ENCODE results near the gene PCID2.

The PCID2 gene

DNA sequence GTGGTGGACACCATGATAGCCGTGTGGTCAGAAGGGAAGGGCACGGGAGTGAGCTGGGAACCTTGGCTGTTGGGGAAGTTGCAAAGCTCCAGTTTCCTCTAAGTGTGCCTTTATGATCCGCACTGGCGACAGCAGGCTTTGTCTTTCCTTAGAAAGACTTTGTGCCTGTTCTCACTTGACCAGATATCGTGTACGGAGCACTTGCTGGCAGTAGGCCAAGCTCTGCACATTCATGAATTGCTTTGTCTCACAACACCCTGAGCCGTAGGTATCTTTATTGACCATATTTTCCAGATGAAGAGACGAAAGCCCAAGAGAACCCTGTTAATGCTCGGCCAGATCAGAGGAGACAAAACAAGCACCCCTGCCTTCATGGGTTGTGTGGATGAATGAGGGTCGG is 16.0 kb upstream of the PCID2 start:
- TF ChIP-seq EZH2phosphoT487 (IDR thresholded peaks at IDR 0.05; ENCODE audit: borderline replicate concordance, low read length): no peak
- TF ChIP-seq, protein P1, sequence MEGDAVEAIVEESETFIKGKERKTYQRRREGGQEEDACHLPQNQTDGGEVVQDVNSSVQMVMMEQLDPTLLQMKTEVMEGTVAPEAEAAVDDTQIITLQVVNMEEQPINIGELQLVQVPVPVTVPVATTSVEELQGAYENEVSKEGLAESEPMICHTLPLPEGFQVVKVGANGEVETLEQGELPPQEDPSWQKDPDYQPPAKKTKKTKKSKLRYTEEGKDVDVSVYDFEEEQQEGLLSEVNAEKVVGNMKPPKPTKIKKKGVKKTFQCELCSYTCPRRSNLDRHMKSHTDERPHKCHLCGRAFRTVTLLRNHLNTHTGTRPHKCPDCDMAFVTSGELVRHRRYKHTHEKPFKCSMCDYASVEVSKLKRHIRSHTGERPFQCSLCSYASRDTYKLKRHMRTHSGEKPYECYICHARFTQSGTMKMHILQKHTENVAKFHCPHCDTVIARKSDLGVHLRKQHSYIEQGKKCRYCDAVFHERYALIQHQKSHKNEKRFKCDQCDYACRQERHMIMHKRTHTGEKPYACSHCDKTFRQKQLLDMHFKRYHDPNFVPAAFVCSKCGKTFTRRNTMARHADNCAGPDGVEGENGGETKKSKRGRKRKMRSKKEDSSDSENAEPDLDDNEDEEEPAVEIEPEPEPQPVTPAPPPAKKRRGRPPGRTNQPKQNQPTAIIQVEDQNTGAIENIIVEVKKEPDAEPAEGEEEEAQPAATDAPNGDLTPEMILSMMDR (IDR thresholded peaks at IDR 0.05; ENCODE audit: low read depth, low read length, poor library complexity, severe bottlenecking): no peak
- H3K79me2 ChIP-seq (ENCODE audit: control insufficient read depth, low read length): peaks cover 69% of the 10 kb centered on the region

DNA sequence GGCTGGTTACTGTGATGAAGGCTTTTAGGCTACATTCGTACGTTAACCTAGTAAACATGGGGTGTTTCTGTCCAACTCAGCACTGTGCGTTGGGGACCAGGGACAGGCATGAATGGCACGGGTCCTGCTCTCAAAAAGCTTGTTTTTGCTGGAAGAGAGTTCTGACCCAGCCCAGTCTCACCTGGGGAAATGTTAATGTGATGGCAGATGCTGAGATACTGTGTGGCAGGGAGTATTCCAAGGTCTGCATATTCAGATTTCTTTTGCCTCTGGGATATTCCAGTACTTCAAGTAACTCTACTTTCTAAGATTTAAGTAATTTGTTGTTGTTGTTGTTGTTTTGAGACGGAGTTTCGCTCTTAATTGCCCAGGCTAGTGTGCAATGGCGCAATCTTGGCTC is 14.6 kb upstream of the PCID2 start:
- Histone ChIP-seq H3K9me2 (replicated peaks; ENCODE audit: control insufficient read depth, low read length) (no peaks in the 10 kb centered on the region), H3K9me3 (ENCODE audit: control insufficient read depth, insufficient read depth, low read length) (no peaks in the 10 kb centered on the region)
- TF ChIP-seq, protein P1 (IDR thresholded peaks at IDR 0.05; ENCODE audit: low read depth, low read length, poor library complexity, severe bottlenecking): no peak
- no peak for TF ChIP-seq EZH2phosphoT487 (IDR thresholded peaks at IDR 0.05; ENCODE audit: borderline replicate concordance, low read length)

More for the DNA sequence above, 16.0 kb upstream of the PCID2 start:
- no peaks in the 10 kb centered on the region for H3K9me3 ChIP-seq (ENCODE audit: control insufficient read depth, insufficient read depth, low read length)
- no peak overlapping the region for H3K4me2 ChIP-seq (ENCODE audit: low read length)
- H3K9me2 ChIP-seq (replicated peaks; ENCODE audit: control insufficient read depth, low read length): no peaks in the 10 kb centered on the region
- H3F3A ChIP-seq (ENCODE audit: control insufficient read depth, insufficient read depth): no peaks in the 10 kb centered on the region
- peaks cover 83% of the 10 kb centered on the region for H3K36me3 ChIP-seq (ENCODE audit: control insufficient read depth, low read length)
- H3K4me3 ChIP-seq (ENCODE audit: low read length): no peak overlapping the region
- no peak overlapping the region for H3K27ac ChIP-seq (ENCODE audit: low read depth, low read length)
- no peaks in the 10 kb centered on the region for H3K27me3 ChIP-seq (ENCODE audit: control insufficient read depth, low read length)
- peaks cover 12% of the 10 kb centered on the region for H4K20me1 ChIP-seq (ENCODE audit: control insufficient read depth, insufficient read depth, low read depth, low read length)
- no peaks in the 10 kb centered on the region for H3K4me1 ChIP-seq (ENCODE audit: control insufficient read depth, low read length)

DNA sequence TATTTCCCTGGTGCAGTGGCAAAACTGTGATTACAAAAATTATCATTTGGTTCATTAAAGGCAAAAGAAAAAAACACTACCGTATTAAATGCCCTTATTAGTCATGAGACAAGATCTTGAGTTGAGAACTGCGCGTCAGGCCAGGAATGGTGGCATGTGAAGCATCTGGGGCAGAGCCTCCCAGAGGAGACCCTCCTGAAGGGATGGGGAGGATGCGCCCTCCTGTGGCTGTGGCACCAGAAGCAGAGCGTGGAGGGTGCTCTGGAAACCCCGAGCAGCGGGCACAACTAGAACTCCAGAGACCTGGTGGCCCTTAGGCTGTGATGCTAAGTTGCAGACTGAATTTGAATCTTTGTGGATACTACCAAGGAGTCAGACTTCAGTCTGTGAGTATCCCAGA is 12.4 kb upstream of the PCID2 start:
- Histone ChIP-seq H4K20me1 (ENCODE audit: control insufficient read depth, insufficient read depth, low read depth, low read length) (peaks cover 21% of the 10 kb centered on the region), H3K4me2 (ENCODE audit: low read length) (no peak overlapping the region), H3K36me3 (ENCODE audit: control insufficient read depth, low read length) (peaks cover 66% of the 10 kb centered on the region)

More for the DNA sequence above, 14.6 kb upstream of the PCID2 start:
- Histone ChIP-seq H3K27me3 (ENCODE audit: control insufficient read depth, low read length) (no peaks in the 10 kb centered on the region), H3K36me3 (ENCODE audit: control insufficient read depth, low read length) (peaks cover 84% of the 10 kb centered on the region), H3K4me2 (ENCODE audit: low read length) (no peak overlapping the region), H3K4me3 (ENCODE audit: low read length) (no peak overlapping the region), H3K27ac (ENCODE audit: low read depth, low read length) (no peak overlapping the region), H4K20me1 (ENCODE audit: control insufficient read depth, insufficient read depth, low read depth, low read length) (peaks cover 13% of the 10 kb centered on the region), H3K79me2 (ENCODE audit: control insufficient read depth, low read length) (peaks cover 83% of the 10 kb centered on the region), H3K4me1 (ENCODE audit: control insufficient read depth, low read length) (no peaks in the 10 kb centered on the region), H3F3A (ENCODE audit: control insufficient read depth, insufficient read depth) (no peaks in the 10 kb centered on the region)

More for the DNA sequence above, 12.4 kb upstream of the PCID2 start:
- H3K4me3 ChIP-seq (ENCODE audit: low read length): no peak overlapping the region
- H3K9me3 ChIP-seq (ENCODE audit: control insufficient read depth, insufficient read depth, low read length): no peaks in the 10 kb centered on the region
- H3K79me2 ChIP-seq (ENCODE audit: control insufficient read depth, low read length): peaks cover 96% of the 10 kb centered on the region
- H3K27ac ChIP-seq (ENCODE audit: low read depth, low read length): no peak overlapping the region
- no peaks in the 10 kb centered on the region; the same call in 1 of the 2 replicates for H3F3A ChIP-seq (ENCODE audit: control insufficient read depth, insufficient read depth)
- no peaks in the 10 kb centered on the region for H3K9me2 ChIP-seq (replicated peaks; ENCODE audit: control insufficient read depth, low read length)
- H3K4me1 ChIP-seq (ENCODE audit: control insufficient read depth, low read length): no peaks in the 10 kb centered on the region
- no peaks in the 10 kb centered on the region for H3K27me3 ChIP-seq (ENCODE audit: control insufficient read depth, low read length)
- no peak for TF ChIP-seq EZH2phosphoT487 (IDR thresholded peaks at IDR 0.05; ENCODE audit: borderline replicate concordance, low read length)
- TF ChIP-seq, protein P1 (IDR thresholded peaks at IDR 0.05; ENCODE audit: low read depth, low read length, poor library complexity, severe bottlenecking): no peak

Data from DOHH2 (cell line).